Astrocyte of the spinal cord (primary cell): ENCODE results near the gene NKX2-2.

ENCODE experiments used
- DNase-seq: peaks from one replicate; pipeline ENCODE4 v3.0.0; 2011; ENCODE audit warnings: low read depth, low spot score
- H3K4me3 ChIP-seq: 2 replicates; pipeline ENCODE4 v1.5.1; 2011; ENCODE audit warnings: low read depth, mild to moderate bottlenecking, low read length, moderate library complexity
- in situ Hi-C: cut with HindIII; loops from 2 replicates; pipeline ENCODE4 v1.10.0; 2017; ENCODE audit warnings: low sequenced_read_pairs
- TF ChIP-seq, protein P1 (sequence below): IDR thresholded peaks from 2 replicates; pipeline ENCODE4 v1.5.1; 2012; ENCODE audit warnings: low read depth, mild to moderate bottlenecking, low read length, inconsistent platforms

Gene NKX2-2

DNA sequence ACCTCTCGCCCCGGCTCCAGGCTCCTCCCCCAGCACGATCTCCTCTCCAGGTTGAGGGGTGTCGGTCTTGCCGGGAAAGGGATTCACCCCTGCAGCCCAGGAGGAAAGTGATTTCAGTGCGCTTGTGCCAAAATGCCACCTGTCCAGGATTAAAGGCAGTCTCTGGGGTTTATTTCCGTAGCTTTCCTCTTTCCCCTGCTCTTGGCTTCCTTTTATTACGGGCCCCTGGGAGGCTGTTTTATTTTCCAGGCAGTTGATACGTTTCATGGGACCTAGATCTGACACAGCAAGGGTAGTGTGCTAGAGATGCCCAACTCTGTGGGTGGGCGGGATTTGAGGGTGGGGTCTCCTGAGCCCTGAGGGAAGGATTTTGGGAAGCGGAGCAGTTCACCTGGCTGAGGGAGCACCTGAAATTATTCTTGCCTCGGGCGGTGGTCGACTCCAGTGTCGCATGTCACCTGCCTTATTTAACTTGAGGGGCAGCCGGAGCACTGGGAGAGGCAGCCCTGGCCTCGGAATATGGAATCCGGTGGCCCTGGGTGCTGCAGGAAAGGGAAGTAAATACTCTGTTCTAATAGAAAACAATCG, 9.5 kb upstream of the NKX2-2 start:
- no peak for DNase-seq
- in situ Hi-C loops, result no loop called here
- TF ChIP-seq, protein P1, sequence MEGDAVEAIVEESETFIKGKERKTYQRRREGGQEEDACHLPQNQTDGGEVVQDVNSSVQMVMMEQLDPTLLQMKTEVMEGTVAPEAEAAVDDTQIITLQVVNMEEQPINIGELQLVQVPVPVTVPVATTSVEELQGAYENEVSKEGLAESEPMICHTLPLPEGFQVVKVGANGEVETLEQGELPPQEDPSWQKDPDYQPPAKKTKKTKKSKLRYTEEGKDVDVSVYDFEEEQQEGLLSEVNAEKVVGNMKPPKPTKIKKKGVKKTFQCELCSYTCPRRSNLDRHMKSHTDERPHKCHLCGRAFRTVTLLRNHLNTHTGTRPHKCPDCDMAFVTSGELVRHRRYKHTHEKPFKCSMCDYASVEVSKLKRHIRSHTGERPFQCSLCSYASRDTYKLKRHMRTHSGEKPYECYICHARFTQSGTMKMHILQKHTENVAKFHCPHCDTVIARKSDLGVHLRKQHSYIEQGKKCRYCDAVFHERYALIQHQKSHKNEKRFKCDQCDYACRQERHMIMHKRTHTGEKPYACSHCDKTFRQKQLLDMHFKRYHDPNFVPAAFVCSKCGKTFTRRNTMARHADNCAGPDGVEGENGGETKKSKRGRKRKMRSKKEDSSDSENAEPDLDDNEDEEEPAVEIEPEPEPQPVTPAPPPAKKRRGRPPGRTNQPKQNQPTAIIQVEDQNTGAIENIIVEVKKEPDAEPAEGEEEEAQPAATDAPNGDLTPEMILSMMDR, result no peak
- H3K4me3 ChIP-seq, result no peak overlapping the region

DNA sequence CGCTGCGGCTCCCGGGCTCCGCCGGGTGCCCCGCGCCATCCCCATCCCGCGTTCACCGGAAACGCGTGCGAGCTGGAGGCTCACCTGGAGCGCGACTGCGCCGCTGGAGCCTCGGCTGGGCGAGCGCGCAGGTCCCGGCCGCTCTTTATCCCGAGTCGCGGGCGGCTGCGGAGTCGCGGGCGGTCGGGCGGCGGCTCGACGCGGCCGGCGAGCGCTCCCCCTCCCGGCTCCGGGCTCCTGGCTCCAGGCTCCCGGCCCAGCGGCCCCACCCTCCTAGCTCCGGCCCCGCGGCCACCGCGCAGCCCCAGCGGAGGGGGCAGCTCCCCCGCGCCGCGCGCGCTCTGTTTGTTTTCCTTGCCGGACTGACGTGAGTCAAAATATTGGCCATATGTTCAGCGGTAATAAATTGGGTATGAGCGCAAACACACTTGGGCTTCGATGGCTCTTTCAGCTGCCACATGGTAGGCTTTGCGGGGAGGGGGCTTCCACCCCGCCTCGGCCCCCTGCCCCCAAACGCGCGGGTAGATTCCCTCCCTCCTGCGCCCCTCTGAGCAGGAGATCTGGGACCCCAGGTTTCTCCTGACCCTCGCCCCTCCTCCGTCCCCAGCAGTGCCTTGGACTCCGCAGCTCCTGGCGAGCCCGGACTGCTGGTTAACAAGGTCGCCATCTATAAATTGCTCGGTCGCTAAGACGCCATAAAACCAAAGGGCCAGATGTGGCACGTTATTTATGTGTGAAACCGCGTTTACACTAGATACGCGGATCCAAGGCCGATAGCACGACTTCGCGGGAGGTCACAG, 8.8 kb upstream of the NKX2-2 start:
- TF ChIP-seq, protein P1, result no peak
- no peak for DNase-seq
- H3K4me3 ChIP-seq, result no peak overlapping the region
- in situ Hi-C loops, result no loop called here

GRCh38 chr20:21521596-21522480, 8.0 kb upstream of the NKX2-2 start:
- H3K4me3 ChIP-seq, result no peak overlapping the region
- DNase-seq, result no peak
- in situ Hi-C loops, result no loop called here

DNA sequence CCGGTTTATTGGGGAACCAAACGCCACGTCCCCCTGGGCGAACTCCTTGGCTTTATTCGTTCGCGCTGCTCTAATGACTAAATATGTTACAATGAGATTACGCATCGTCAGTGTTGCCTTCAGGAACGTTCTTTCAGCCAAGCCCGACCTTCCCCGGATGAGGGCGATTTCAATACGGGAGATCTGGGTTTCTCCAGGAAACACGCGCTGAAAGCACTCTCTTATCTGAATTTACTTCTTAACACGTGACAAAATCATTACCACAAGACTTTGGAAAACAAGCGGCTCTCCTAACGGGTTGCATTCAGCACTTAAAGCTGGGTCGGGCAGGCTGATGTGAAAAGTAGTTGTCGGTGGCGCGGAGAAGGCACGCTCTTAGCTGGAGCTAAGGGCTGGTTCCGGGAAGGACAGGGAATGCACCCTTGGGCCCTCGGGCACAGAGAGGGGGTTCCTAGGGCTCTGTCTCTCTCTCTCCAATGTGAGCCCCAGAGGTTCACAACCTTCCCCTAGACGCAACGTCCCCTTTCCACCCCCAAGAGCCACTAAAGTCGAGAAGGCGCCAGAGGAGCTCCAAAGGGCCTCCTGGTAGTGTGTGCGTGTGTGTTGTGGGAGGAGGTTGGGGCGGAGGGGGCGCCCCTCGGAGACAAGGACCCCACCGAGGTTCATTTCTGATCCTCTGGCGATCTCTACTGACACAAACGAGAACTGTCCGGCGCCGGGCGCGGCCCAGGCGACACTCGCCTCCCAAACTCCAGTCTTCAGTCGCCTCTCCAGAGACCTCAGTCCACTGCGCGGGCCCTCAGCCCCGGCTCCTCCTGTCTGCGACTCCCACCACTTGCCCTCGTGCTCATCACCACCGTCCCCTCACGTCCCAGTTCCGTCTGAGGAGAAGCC, 7.1 kb upstream of the NKX2-2 start:
- H3K4me3 ChIP-seq, result no peak overlapping the region
- in situ Hi-C loops, result no loop called here
- TF ChIP-seq, protein P1, result no peak
- no peak for DNase-seq

More at GRCh38 chr20:21521596-21522480, 8.0 kb upstream of the NKX2-2 start:
- TF ChIP-seq, protein P1, result no peak

- DNase-seq, result no peak
- TF ChIP-seq, protein P1, result no peak
- in situ Hi-C loops, result no loop called here
Measured at GRCh38 chr20:21519136-21519584, 5.3 kb upstream of the NKX2-2 start.

More at GRCh38 chr20:21519136-21519584, 5.3 kb upstream of the NKX2-2 start:
- H3K4me3 ChIP-seq, result no peak overlapping the region
